Heart right ventricle (tissue), 16 donors: Measurements from ENCODE around the gene TOPAZ1. TPM values are rescaled to one million over a fixed set of nuclear protein-coding genes. Genes with fewer than 3 reads are reported as not detected.

Source experiments
- ATAC-seq, 8 donors: fragments of 200-7000 bp; cut with Tn5 transposase; one replicate each; pipeline ENCODE4 v1.9.1; 2020; ENCODE audit warnings: mild to moderate bottlenecking in 8 of 8, moderate library complexity in 8 of 8, moderate number of reproducible peaks in 1 of 8
- DNase-seq, 2 donors: peaks; one replicate each; pipeline ENCODE4 v3.0.0-alpha.2; 2020
- H3K27ac ChIP-seq, 10 donors: fragments of 200-600 bp; sonication (generic) in 2 of 10; one replicate each; pipeline versions ENCODE4 v1.5.0 to v1.8.0; 2020 to 2022; ENCODE audit warnings: mild to moderate bottlenecking in 3 of 10
- H3K27me3 ChIP-seq, 7 donors: fragments of 200-600 bp; one replicate each; pipeline ENCODE4 v1.8.0; 2021 to 2022; ENCODE audit warnings: mild to moderate bottlenecking in 2 of 7
- H3K36me3 ChIP-seq, 9 donors: fragments of 200-600 bp; sonication (generic) in 1 of 9; one replicate each; pipeline versions ENCODE4 v1.5.0 to v1.8.0; 2020 to 2022; ENCODE audit warnings: mild to moderate bottlenecking in 2 of 9
- H3K4me1 ChIP-seq, 9 donors: fragments of 200-600 bp; sonication (generic) in 1 of 9; one replicate each; pipeline versions ENCODE4 v1.5.0 to v1.8.0; 2020 to 2022; ENCODE audit warnings: mild to moderate bottlenecking in 4 of 9
- H3K4me3 ChIP-seq, 10 donors: fragments of 200-600 bp; sonication (generic) in 2 of 10; one replicate each; pipeline versions ENCODE4 v1.5.0 to v1.8.0; 2020 to 2022; ENCODE audit warnings: mild to moderate bottlenecking in 7 of 10, moderate library complexity in 2 of 10
- H3K9me3 ChIP-seq, 11 donors: fragments of 200-600 bp in 10 of 11; sonication (generic) in 2 of 11; one replicate each; pipeline versions ENCODE4 v1.5.0 to v1.8.0; 2013 to 2022; ENCODE audit warnings: mild to moderate bottlenecking in 2 of 11, control low read depth in 1 of 11, moderate library complexity in 1 of 11
- CTCF ChIP-seq, 9 donors: fragments of 200-600 bp; sonication (generic) in 2 of 9; IDR thresholded peaks; one replicate each; pipeline versions ENCODE4 v1.5.0 to v1.8.0; 2021 to 2022; ENCODE audit warnings: antibody characterized with exemption in 9 of 9, mild to moderate bottlenecking in 5 of 9, moderate library complexity in 1 of 9
- WGBS, 2 donors: extraction: QIAGEN DNeasy Blood & Tissue Kit; methylation state at CpG; one replicate each; pipeline ENCODE4 v1.1.7; 2013; ENCODE audit warnings: inconsistent platforms in 1 of 2; 5-methylcytosine and 5-hydroxymethylcytosine counted together
- intact Hi-C, 10 donors: fragments of 100-400 bp; cut with DNase I; formaldehyde crosslinking; loops; one replicate each; pipeline versions ENCODE4 v1.11.1 to v1.14.2; 2022
- polyA plus RNA-seq, 2 donors: library from polyadenylated mRNA; stranded (reverse); fragments of 200-250 nt; gene quantifications; one replicate each; pipeline ENCODE4 v1.2.3, GENCODE V29; 2013
- total RNA-seq, 10 donors: library from RNA; stranded (reverse); fragmentation: NEBNext Ultra II Directional in 3 of 10; extraction: Animal tissue kit (Norgen Biotek cat#: 25700) in 3 of 10; gene quantifications; one replicate each; pipeline versions ENCODE4 v1.2.1 to v1.2.4, GENCODE V29; 2021 to 2023
- donor health status: Arrhythmogenic right ventricular cardiomyopathy.
- donor health status: ischemic (EF 13 %, LVEDD 7.1; RV severe dilation, severe dysfunction).
- donor health status: healthy with polysubstance abuse.
- donor health status: DM: no; HTN: yes; CAD: no.
- donor health status: DM: no; HTN: no; CAD: no.
- donor health status: ischemic (EF 25% LVEDD 6.9; RV normal size, moderate dysfunction).
- donor health status: ischemic (EF 25% LVEDD 5.7; RV mildly dilated, moderate dysfunction).
- donor health status: healthy.
- donor health status: DM: yes; HTN: yes; CAD: no.
- donor health status: Ischemic cardiomyopathy.
- donor health status: ischemic (EF 35%, LVEDD 5.7; RV mildly dilated, moderate dysfunction).
- donor health status: nonischemic (EF 11% LVEDD 7.7; RV severe dilation, severe dysfunction).
- donor health status: DM: yes; HTN: yes; CAD: no.
- donor health status: PGD.
- donor health status: ischemic (EF 29% LVEDD 5.4; RV normal size, mild dysfunction).
- donor health status: nonischemic (EF 23%, LVEDD 6.1; RV moderate dilation, normal function).

TOPAZ1 gene
- total and polyA plus RNA-seq, 12 donors, result not detected

- Histone ChIP-seq H3K4me1 (peaks cover 0 to 11% (median 3%) of the 10 kb centered on the region in 9 donors), H3K36me3 (no peaks in the 10 kb centered on the region), H3K9me3 (no peaks in the 10 kb centered on the region), H3K4me3 (no peak overlapping the region), H3K27ac (no peak overlapping the region), H3K27me3 (peaks cover 0 to 5% (median 0%) of the 10 kb centered on the region in 7 donors)
- ATAC-seq (no peak), DNase-seq (no peak)
- intact Hi-C loops, result no loop called here
- 55 to 64% methylated on average over 4 of the region's 4 CpGs for WGBS, 2 donors
- TF ChIP-seq CTCF (IDR thresholded peaks at IDR 0.05), result no peak
Observed at GRCh38 chr3:44236485-44236908, 5.2 kb upstream of the TOPAZ1 start.

- no peak for DNase-seq
- no peak for ATAC-seq
- no peaks in the 10 kb centered on the region for H3K9me3 ChIP-seq
- intact Hi-C loops, result no loop called here
- no peaks in the 10 kb centered on the region for H3K36me3 ChIP-seq
- WGBS, 2 donors, result 78 to 80% methylated on average over 2 of the region's 2 CpGs
- no peak overlapping the region for H3K4me3 ChIP-seq
- H3K4me1 ChIP-seq, result peaks cover 0 to 11% (median 3%) of the 10 kb centered on the region in 9 donors
- H3K27me3 ChIP-seq, result peaks cover 0 to 8% (median 0%) of the 10 kb centered on the region in 7 donors
- no peak overlapping the region for H3K27ac ChIP-seq
- TF ChIP-seq CTCF (IDR thresholded peaks at IDR 0.05), result no peak
Observed at GRCh38 chr3:44237161-44237560, 4.5 kb upstream of the TOPAZ1 start.

- 64 to 80% methylated on average over 3 of the region's 3 CpGs for WGBS, 2 donors
- no peak for ATAC-seq
- no peaks in the 10 kb centered on the region for H3K9me3 ChIP-seq
- no peak for DNase-seq
- no peak for TF ChIP-seq CTCF (IDR thresholded peaks at IDR 0.05)
- peaks cover 0 to 11% (median 3%) of the 10 kb centered on the region in 9 donors for H3K4me1 ChIP-seq
- intact Hi-C loops, result no loop called here
- H3K4me3 ChIP-seq, result no peak overlapping the region
- peaks cover 0 to 8% (median 0%) of the 10 kb centered on the region in 7 donors for H3K27me3 ChIP-seq
- no peak overlapping the region for H3K27ac ChIP-seq
- no peaks in the 10 kb centered on the region for H3K36me3 ChIP-seq
Observed at GRCh38 chr3:44237665-44238064, 4.0 kb upstream of the TOPAZ1 start.

- no peak overlapping the region for H3K4me3 ChIP-seq
- DNase-seq (no peak), ATAC-seq (no peak)
- H3K36me3 ChIP-seq, result no peaks in the 10 kb centered on the region
- peaks cover 0 to 8% (median 0%) of the 10 kb centered on the region in 7 donors for H3K27me3 ChIP-seq
- peaks cover 0 to 11% (median 3%) of the 10 kb centered on the region in 9 donors for H3K4me1 ChIP-seq
- TF ChIP-seq CTCF (IDR thresholded peaks at IDR 0.05), result no peak
- H3K9me3 ChIP-seq, result no peaks in the 10 kb centered on the region
- intact Hi-C loops, result no loop called here
- no peak overlapping the region for H3K27ac ChIP-seq
- WGBS, 2 donors, result 34 to 71% methylated on average over 2 of the region's 2 CpGs
Observed at GRCh38 chr3:44238889-44239288, 2.8 kb upstream of the TOPAZ1 start.
